Measurements from ENCODE around the gene ZNF358. TPM values are rescaled to one million over a fixed set of nuclear protein-coding genes. Genes with fewer than 3 reads are reported as not detected.

The ZNF358 gene
- total and polyA plus RNA-seq, 5 experiments from 2014 or later, result 0.71 to 10.8 (median 2.5) TPM

- H3K27ac Mint-ChIP-seq, result peak overlapping the region in 2 of 10 donors; percentile 9 to 61
- no peaks in the 10 kb centered on the region for H3K9me3 Mint-ChIP-seq
- POLR2A ChIA-PET, result no interaction called here
- H3K36me3 Mint-ChIP-seq, result no peaks in the 10 kb centered on the region
- peaks cover 3 to 24% (median 16%) of the 10 kb centered on the region in 5 donors for H3K27me3 Mint-ChIP-seq
- peaks cover 2 to 21% (median 4%) of the 10 kb centered on the region in 4 donors for H3K4me1 Mint-ChIP-seq
- H3K4me3 Mint-ChIP-seq, result no peak overlapping the region
- no peak for ATAC-seq
- DNase-seq, result no peak
These were observed 21.3 kb upstream of the ZNF358 start for GRCh38 chr19:7494416-7495098.

GRCh38 chr19:7497292-7497691 is 18.6 kb upstream of the ZNF358 start:
- Mint-ChIP-seq H3K4me3 (no peak overlapping the region), H3K9me3 (no peaks in the 10 kb centered on the region), H3K27ac (no peak overlapping the region), H3K27me3 (peaks cover 5 to 45% (median 22%) of the 10 kb centered on the region in 5 donors), H3K36me3 (no peaks in the 10 kb centered on the region), H3K4me1 (peaks cover 5 to 9% (median 6%) of the 10 kb centered on the region in 4 donors)
- ATAC-seq, result peak in 1 of 2 donors; percentile 45
- DNase-seq, result no peak
- POLR2A ChIA-PET, result interaction anchor here (1.1 kb wide), 1 partner anchor 18 kb away, joined by 3 read pairs; the partner anchor contains the start of gene ZNF358

DNA sequence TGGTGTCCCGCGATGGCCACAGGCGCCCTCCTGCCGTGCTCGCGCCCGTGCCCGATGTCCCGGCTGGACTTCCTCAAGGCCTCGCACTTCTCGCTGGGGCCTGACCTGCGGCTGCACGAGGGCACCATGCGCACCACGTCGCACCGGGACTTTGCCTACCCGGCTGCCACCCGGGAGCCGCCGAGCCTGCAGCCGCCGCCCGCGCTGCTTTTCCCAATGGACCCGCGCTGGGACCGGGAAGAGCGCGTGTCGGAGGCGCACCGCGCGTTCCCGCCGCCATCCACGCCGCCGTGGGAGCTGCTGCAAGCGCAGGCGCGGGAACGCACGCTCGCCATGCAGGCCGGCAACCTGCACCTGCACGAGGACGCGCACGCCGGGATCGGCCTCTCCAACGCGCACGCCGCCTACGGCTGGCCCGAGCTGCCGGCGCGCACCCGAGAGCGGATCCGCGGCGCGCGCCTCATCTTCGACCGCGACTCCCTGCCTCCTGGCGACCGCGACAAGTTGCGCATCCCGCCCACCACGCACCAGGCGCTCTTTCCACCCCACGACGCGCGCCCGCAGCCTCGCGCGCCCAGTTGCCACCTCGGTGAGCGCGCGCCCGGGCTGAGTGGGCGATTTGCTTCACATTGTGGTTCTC is 15.0 kb upstream of the ZNF358 start:
- Mint-ChIP-seq H3K36me3 (no peaks in the 10 kb centered on the region), H3K9me3 (no peaks in the 10 kb centered on the region), H3K4me3 (peak overlapping the region in 6 of 10 donors; percentile 52 to 80 (median 68)), H3K27ac (peak overlapping the region in 1 of 10 donors; percentile 72), H3K4me1 (peaks cover 8 to 18% (median 12%) of the 10 kb centered on the region in 4 donors), H3K27me3 (peaks cover 13 to 70% (median 30%) of the 10 kb centered on the region in 5 donors)
- peak in 1 of 10 donors; percentile 26 for DNase-seq
- ATAC-seq, result peak; percentile 39 to 48
- POLR2A ChIA-PET, result interaction anchor here (0.6 to 1.6 kb wide), 3 partner anchors 16 to 1040 kb away, joined by 3 read pairs; partner anchors contain the start of gene ZNF358

GRCh38 chr19:7502552-7502951 is 13.4 kb upstream of the ZNF358 start:
- Mint-ChIP-seq H3K27ac (no peak overlapping the region), H3K9me3 (no peaks in the 10 kb centered on the region), H3K36me3 (no peaks in the 10 kb centered on the region), H3K27me3 (peaks cover 12 to 69% (median 30%) of the 10 kb centered on the region in 5 donors), H3K4me1 (peaks cover 11 to 30% (median 17%) of the 10 kb centered on the region in 4 donors), H3K4me3 (no peak overlapping the region)
- POLR2A ChIA-PET, result interaction anchor here (1.6 kb wide), 1 partner anchor 14 kb away, joined by 3 read pairs; the partner anchor contains the start of gene ZNF358
- ATAC-seq (no peak), DNase-seq (no peak)

GRCh38 chr19:7504684-7505083 is 11.2 kb upstream of the ZNF358 start:
- no peak for DNase-seq

GRCh38 chr19:7505288-7505681 is 10.6 kb upstream of the ZNF358 start:
- peaks cover 8 to 50% (median 28%) of the 10 kb centered on the region in 5 donors for H3K27me3 Mint-ChIP-seq
- POLR2A ChIA-PET, result interaction anchor here (0.6 to 1.3 kb wide), 3 partner anchors 11 to 441 kb away, joined by 3 to 5 read pairs (median 3); partner anchors contain the start of gene ZNF358
- H3K27ac Mint-ChIP-seq, result no peak overlapping the region
- ATAC-seq (peak; percentile 37 to 42), DNase-seq (no peak)
- no peaks in the 10 kb centered on the region for H3K9me3 Mint-ChIP-seq
- H3K36me3 Mint-ChIP-seq, result no peaks in the 10 kb centered on the region
- peaks cover 10 to 30% (median 15%) of the 10 kb centered on the region in 4 donors for H3K4me1 Mint-ChIP-seq
- peak overlapping the region in 7 of 10 donors; percentile 18 to 63 (median 33) for H3K4me3 Mint-ChIP-seq

More at GRCh38 chr19:7504684-7505083, 11.2 kb upstream of the ZNF358 start:
- Mint-ChIP-seq H3K4me3 (no peak overlapping the region), H3K4me1 (peaks cover 10 to 30% (median 15%) of the 10 kb centered on the region in 4 donors), H3K36me3 (no peaks in the 10 kb centered on the region), H3K27ac (no peak overlapping the region), H3K9me3 (no peaks in the 10 kb centered on the region), H3K27me3 (peaks cover 10 to 55% (median 26%) of the 10 kb centered on the region in 5 donors)
- ATAC-seq, result no peak
- POLR2A ChIA-PET, result interaction anchor here (0.7 to 1.3 kb wide), 2 partner anchors 12 to 440 kb away, joined by 3 to 5 read pairs; partner anchors contain the start of gene ZNF358

GRCh38 chr19:7505682-7506384 is 10.1 kb upstream of the ZNF358 start:
- peaks cover 8 to 45% (median 27%) of the 10 kb centered on the region in 5 donors for H3K27me3 Mint-ChIP-seq
- no peaks in the 10 kb centered on the region for H3K9me3 Mint-ChIP-seq
- H3K36me3 Mint-ChIP-seq, result no peaks in the 10 kb centered on the region
- peak; percentile 33 for ATAC-seq
- POLR2A ChIA-PET, result interaction anchor here (0.6 to 1.3 kb wide), 3 partner anchors 10 to 16 kb away, joined by 3 to 5 read pairs (median 4); partner anchors contain the start of gene ZNF358
- no peak overlapping the region for H3K27ac Mint-ChIP-seq
- peaks cover 10 to 30% (median 15%) of the 10 kb centered on the region in 4 donors for H3K4me1 Mint-ChIP-seq
- DNase-seq, result peak in 3 of 10 donors; percentile 12 to 31 (median 24)
- H3K4me3 Mint-ChIP-seq, result peak overlapping the region in 4 of 10 donors; percentile 26 to 51 (median 38)

DNA sequence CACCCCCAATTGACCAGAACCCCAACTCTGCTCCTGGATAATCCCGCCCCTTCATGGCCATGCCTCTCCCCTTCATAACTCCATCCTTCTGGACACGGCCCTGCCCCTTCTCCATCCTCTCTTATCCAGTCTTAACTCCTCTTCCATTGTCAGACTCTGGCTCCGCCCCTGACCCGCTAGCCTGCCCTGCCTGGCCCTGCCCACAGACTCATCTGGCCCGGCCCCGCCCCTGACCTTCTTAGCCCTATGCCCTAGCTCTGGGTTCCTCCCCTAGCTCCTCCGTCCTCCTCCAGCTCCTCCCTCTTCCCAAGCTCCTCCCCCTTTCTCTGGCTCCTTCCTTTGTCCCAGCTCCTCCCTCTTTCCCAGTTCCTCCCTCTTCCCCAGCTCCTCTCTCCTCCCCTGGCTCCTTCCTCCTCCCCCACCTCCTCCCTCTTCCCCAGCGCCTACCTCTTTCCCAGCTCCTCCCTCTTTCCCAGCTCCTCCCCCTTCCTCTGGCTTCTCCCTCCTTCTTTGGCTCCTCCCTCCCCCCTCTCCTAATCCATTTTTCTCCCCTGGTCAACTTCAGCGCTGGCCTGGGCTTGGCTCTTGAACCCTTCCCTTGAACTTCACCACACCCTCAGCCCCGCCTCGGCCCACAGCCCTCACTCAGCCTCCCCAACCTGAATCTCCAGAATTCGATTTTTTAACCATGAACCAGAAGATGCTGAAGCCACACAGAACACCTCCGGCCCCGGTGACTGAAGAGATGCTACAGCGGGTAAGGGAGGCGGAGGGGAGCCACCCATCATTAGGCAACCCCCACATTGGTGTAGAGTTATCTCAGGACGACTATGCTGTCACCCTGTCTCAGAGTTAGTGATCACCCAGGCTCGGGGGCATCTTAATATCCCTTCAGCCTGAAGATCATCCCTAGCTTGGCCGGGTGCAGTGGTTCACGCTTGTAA is 9.2 kb upstream of the ZNF358 start:
- Mint-ChIP-seq H3K4me3 (peak overlapping the region in 3 of 10 donors; percentile 44 to 73 (median 51)), H3K9me3 (no peaks in the 10 kb centered on the region), H3K27me3 (peaks cover 8 to 40% (median 22%) of the 10 kb centered on the region in 5 donors), H3K27ac (peak overlapping the region in 1 of 10 donors; percentile 22), H3K36me3 (no peaks in the 10 kb centered on the region), H3K4me1 (peaks cover 8 to 23% (median 13%) of the 10 kb centered on the region in 4 donors)
- DNase-seq, result peak in 4 of 10 donors; percentile 26 to 37 (median 30)
- peak; percentile 62 to 69 for ATAC-seq
- POLR2A ChIA-PET, result interaction anchor here (0.6 to 1.0 kb wide), 2 partner anchors 10 to 333 kb away, joined by 3 to 4 read pairs; partner anchors contain the start of gene ZNF358

DNA sequence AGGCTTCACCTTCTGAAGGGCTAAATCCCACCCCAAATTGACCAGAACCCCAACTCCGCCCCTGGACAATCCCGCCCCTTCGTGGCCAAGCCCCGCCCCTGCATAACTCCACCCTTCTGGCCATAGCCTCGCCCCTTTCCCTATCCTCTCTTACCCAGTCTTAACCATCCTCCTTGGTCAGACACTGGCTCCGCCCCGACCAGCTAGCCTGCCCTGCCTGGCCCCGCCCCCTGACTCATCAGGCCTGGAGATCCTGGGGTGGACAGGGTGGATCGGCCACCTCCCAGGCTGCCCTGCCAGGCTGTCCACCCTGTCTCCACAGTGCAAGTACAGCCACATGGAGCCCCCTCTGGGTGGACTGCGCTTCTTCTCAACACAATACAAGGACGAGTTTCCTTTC is 8.0 kb upstream of the ZNF358 start:
- Mint-ChIP-seq H3K27ac (no peak overlapping the region), H3K4me1 (peaks cover 8 to 21% (median 13%) of the 10 kb centered on the region in 4 donors), H3K9me3 (no peaks in the 10 kb centered on the region), H3K36me3 (no peaks in the 10 kb centered on the region), H3K27me3 (peaks cover 5 to 29% (median 18%) of the 10 kb centered on the region in 5 donors), H3K4me3 (no peak overlapping the region)
- no peak for DNase-seq
- ATAC-seq, result peak in 1 of 2 donors; percentile 20
- POLR2A ChIA-PET, result no interaction called here

DNA sequence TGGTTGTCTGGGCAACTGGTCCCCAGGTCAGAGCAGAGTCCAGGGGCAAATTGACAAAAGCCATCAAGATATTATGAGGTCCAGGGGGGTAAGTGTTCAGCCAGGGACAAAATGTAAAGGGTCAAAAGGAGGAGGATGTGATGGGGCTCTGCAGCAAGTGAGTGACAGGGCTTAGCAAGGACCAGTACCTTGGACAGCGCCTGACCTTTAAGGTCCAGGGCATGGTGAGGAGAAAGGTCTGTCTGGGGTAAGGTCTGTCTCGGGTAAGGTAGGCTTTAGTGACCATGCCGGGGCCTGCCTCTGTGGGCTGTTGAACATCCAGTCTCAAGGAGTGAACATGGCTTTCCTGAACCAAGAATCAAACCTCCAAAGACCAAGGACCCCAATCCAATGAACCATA is 6.3 kb upstream of the ZNF358 start:
- H3K9me3 Mint-ChIP-seq, result no peaks in the 10 kb centered on the region
- ATAC-seq (no peak), DNase-seq (no peak)
- peaks cover 0 to 20% (median 15%) of the 10 kb centered on the region in 5 donors for H3K27me3 Mint-ChIP-seq
- no peak overlapping the region for H3K27ac Mint-ChIP-seq
- POLR2A ChIA-PET, result no interaction called here
- H3K36me3 Mint-ChIP-seq, result no peaks in the 10 kb centered on the region
- peak overlapping the region in 1 of 10 donors; percentile 10 for H3K4me3 Mint-ChIP-seq
- H3K4me1 Mint-ChIP-seq, result peaks cover 8 to 21% (median 13%) of the 10 kb centered on the region in 4 donors

DNA sequence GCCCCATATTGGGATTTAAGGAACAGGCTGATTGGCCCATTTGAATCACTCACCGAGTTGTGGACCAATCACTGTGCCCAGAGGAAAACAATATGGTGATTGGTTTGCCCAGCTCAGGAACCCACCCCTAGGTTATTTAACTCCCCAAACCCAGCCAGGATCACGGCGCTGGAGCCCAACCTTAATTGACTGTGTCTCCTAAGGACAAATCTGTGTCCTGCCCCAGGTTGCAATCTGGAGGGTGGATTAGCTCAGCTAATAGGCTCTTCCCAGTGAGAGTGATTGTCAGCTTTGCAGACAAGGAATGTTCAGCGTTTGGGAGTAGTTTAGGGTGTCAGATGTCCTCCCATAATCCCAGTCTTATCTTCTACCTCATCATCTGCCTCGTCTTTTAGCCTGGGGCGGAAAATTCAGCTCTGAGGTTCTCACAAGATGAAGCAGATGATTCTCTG is 3.5 kb upstream of the ZNF358 start:
- H3K36me3 Mint-ChIP-seq, result no peaks in the 10 kb centered on the region
- H3K4me3 Mint-ChIP-seq, result peak overlapping the region in 1 of 10 donors; percentile 55
- peaks cover 0 to 15% (median 0%) of the 10 kb centered on the region in 5 donors for H3K27me3 Mint-ChIP-seq
- ATAC-seq, result no peak
- H3K27ac Mint-ChIP-seq, result no peak overlapping the region
- no peak for DNase-seq
- H3K4me1 Mint-ChIP-seq, result peaks cover 7 to 18% (median 16%) of the 10 kb centered on the region in 4 donors
- POLR2A ChIA-PET, result no interaction called here
- H3K9me3 Mint-ChIP-seq, result no peaks in the 10 kb centered on the region
